ENCODE measurements around the gene NINL.

DNA sequence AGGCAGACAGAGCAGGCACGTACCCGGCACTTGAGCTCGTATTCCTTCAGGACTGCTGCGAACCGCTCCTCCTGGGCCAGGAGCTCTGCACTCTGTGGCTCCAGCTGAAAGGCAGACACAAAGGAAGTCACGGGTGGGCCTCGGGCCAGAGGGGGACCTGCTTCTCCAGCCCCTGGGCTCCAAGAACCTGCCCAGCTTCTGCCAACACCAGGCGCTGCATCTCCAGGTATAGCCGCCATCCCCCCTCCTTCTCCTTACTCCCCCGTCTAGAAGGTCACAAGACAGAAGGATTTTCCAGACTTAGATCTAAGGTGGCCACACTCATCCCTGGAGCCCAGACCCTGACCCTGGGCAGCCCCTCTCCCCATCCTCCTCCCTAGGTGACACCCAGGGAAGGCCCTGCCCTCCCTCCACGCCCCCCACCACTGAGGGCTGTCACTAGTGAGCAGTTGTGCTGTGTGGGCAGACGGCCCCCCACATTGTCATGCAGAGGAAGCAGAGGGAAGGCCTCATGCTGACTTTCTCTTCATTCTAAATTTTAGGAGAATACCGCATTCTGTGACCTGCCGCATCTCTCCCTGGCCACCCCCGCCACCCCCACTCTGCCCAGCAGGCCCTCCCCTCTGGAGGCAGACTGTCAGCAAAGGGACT is 96.0 kb downstream of the NINL start:
- TF ChIP-seq, protein P1, sequence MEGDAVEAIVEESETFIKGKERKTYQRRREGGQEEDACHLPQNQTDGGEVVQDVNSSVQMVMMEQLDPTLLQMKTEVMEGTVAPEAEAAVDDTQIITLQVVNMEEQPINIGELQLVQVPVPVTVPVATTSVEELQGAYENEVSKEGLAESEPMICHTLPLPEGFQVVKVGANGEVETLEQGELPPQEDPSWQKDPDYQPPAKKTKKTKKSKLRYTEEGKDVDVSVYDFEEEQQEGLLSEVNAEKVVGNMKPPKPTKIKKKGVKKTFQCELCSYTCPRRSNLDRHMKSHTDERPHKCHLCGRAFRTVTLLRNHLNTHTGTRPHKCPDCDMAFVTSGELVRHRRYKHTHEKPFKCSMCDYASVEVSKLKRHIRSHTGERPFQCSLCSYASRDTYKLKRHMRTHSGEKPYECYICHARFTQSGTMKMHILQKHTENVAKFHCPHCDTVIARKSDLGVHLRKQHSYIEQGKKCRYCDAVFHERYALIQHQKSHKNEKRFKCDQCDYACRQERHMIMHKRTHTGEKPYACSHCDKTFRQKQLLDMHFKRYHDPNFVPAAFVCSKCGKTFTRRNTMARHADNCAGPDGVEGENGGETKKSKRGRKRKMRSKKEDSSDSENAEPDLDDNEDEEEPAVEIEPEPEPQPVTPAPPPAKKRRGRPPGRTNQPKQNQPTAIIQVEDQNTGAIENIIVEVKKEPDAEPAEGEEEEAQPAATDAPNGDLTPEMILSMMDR (optimal IDR thresholded peaks at IDR 0.05 in 1 of 3, IDR thresholded peaks at IDR 0.05 in 1 of 3, conservative IDR thresholded peaks at IDR 0.05 in 1 of 3; ENCODE audit: extremely low read depth in 1 of 3, insufficient read depth in 2 of 3, low read length in 3 of 3), result no peak
- TF ChIP-seq EZH2 (IDR thresholded peaks at IDR 0.05; ENCODE audit: low read length), result no peak
